ENCODE measurements around the gene ATP6V1B1.
"Not testable (repeated sequence)": the region's sequence is repeated elsewhere in the genome, so short reads cannot be mapped to it uniquely, and the experiment has no call there.

Gene ATP6V1B1

GRCh38 chr2:70994699-70995425, 59.2 kb downstream of the ATP6V1B1 start, which contains the start of gene TEX261:
TEX261 (minus strand) TSS chr2:70994873; CDS start chr2:70994757, 116 bp downstream.
- peaks cover 26% of the 10 kb centered on the region for H3K36me3 ChIP-seq (ENCODE audit: insufficient read depth, insufficient read length, low read length)
- H3K4me3 ChIP-seq (ENCODE audit: insufficient read length, low read depth), result peak within 1 kb of the TSS; percentile 88
- H3K4me1 ChIP-seq (ENCODE audit: insufficient read depth, insufficient read length), result no peaks in the 10 kb centered on the region
- no peaks in the 10 kb centered on the region for H3K9me3 ChIP-seq (ENCODE audit: insufficient read depth, low read length)
- no peak for TF ChIP-seq ZNF274 (IDR thresholded peaks at IDR 0.05; ENCODE audit: low read depth, low read length)
- TF ChIP-seq YY1 (IDR thresholded peaks at IDR 0.05; ENCODE audit: insufficient read depth, insufficient read length), result no peak
- TF ChIP-seq SUZ12 (IDR thresholded peaks at IDR 0.05; ENCODE audit: extremely low read depth, insufficient read depth, insufficient read length), result no peak
- DNase-seq (ENCODE audit: low read depth, low spot score), result peak; percentile 84
- H3K27me3 ChIP-seq (ENCODE audit: insufficient read depth, insufficient read length), result no peaks in the 10 kb centered on the region
- H3K9ac ChIP-seq (ENCODE audit: insufficient read length, low read depth), result peak within 1 kb of the TSS; percentile 96

- Histone ChIP-seq H3K36me3 (ENCODE audit: insufficient read depth, insufficient read length, low read length) (peaks cover 21% of the 10 kb centered on the region), H3K4me1 (ENCODE audit: insufficient read depth, insufficient read length) (no peaks in the 10 kb centered on the region), H3K9ac (ENCODE audit: insufficient read length, low read depth) (peak overlapping the region; percentile 81), H3K27me3 (ENCODE audit: insufficient read depth, insufficient read length) (no peaks in the 10 kb centered on the region), H3K4me3 (ENCODE audit: insufficient read length, low read depth) (peak overlapping the region; percentile 62), H3K9me3 (ENCODE audit: insufficient read depth, low read length) (no peaks in the 10 kb centered on the region)
- DNase-seq (ENCODE audit: low read depth, low spot score), result no peak
- TF ChIP-seq ZNF274 (IDR thresholded peaks at IDR 0.05; ENCODE audit: low read depth, low read length) (no peak), SUZ12 (IDR thresholded peaks at IDR 0.05; ENCODE audit: extremely low read depth, insufficient read depth, insufficient read length) (no peak)
These were observed 59.7 kb downstream of the ATP6V1B1 start for GRCh38 chr2:70995426-70995729.

GRCh38 chr2:70998885-70999284, 63.2 kb downstream of the ATP6V1B1 start:
- H3K27me3 ChIP-seq (ENCODE audit: insufficient read depth, insufficient read length); DNase-seq (ENCODE audit: low read depth, low spot score); H3K9me3 ChIP-seq (ENCODE audit: insufficient read depth, low read length); H3K4me3 ChIP-seq (ENCODE audit: insufficient read length, low read depth); H3K36me3 ChIP-seq (ENCODE audit: insufficient read depth, insufficient read length, low read length); H3K9ac ChIP-seq (ENCODE audit: insufficient read length, low read depth); H3K4me1 ChIP-seq (ENCODE audit: insufficient read depth, insufficient read length): not testable (repeated sequence)

- Histone ChIP-seq H3K4me1 (ENCODE audit: insufficient read depth, insufficient read length) (peaks cover 8% of the 10 kb centered on the region), H3K4me3 (ENCODE audit: insufficient read length, low read depth) (no peak overlapping the region), H3K9ac (ENCODE audit: insufficient read length, low read depth) (no peak overlapping the region), H3K9me3 (ENCODE audit: insufficient read depth, low read length) (peaks cover 11% of the 10 kb centered on the region; the same call in 1 of the 2 replicates), H3K36me3 (ENCODE audit: insufficient read depth, insufficient read length, low read length) (no peaks in the 10 kb centered on the region), H3K27me3 (ENCODE audit: insufficient read depth, insufficient read length) (no peaks in the 10 kb centered on the region)
- DNase-seq (ENCODE audit: low read depth, low spot score), result no peak
- TF ChIP-seq SUZ12 (IDR thresholded peaks at IDR 0.05; ENCODE audit: extremely low read depth, insufficient read depth, insufficient read length), result no peak
- TF ChIP-seq YY1 (IDR thresholded peaks at IDR 0.05; ENCODE audit: insufficient read depth, insufficient read length), result no peak
- no peak for TF ChIP-seq ZNF274 (IDR thresholded peaks at IDR 0.05; ENCODE audit: low read depth, low read length)
These were observed 63.7 kb downstream of the ATP6V1B1 start for GRCh38 chr2:70999362-70999761.

GRCh38 chr2:70999931-71000330, 64.2 kb downstream of the ATP6V1B1 start:
- H3K9ac ChIP-seq (ENCODE audit: insufficient read length, low read depth); DNase-seq (ENCODE audit: low read depth, low spot score); H3K4me3 ChIP-seq (ENCODE audit: insufficient read length, low read depth): not testable (repeated sequence)

GRCh38 chr2:71000780-71001591, 65.3 kb downstream of the ATP6V1B1 start:
- Histone ChIP-seq H3K36me3 (ENCODE audit: insufficient read depth, insufficient read length, low read length) (no peaks in the 10 kb centered on the region), H3K4me1 (ENCODE audit: insufficient read depth, insufficient read length) (peaks cover 8% of the 10 kb centered on the region), H3K4me3 (ENCODE audit: insufficient read length, low read depth) (peak overlapping the region; percentile 3), H3K27me3 (ENCODE audit: insufficient read depth, insufficient read length) (no peaks in the 10 kb centered on the region), H3K9me3 (ENCODE audit: insufficient read depth, low read length) (peaks cover 11% of the 10 kb centered on the region; the same call in 1 of the 2 replicates), H3K9ac (ENCODE audit: insufficient read length, low read depth) (peak overlapping the region; percentile 16)
- DNase-seq (ENCODE audit: low read depth, low spot score), result peak; percentile 58
- no peak for TF ChIP-seq YY1 (IDR thresholded peaks at IDR 0.05; ENCODE audit: insufficient read depth, insufficient read length)
- TF ChIP-seq SUZ12 (IDR thresholded peaks at IDR 0.05; ENCODE audit: extremely low read depth, insufficient read depth, insufficient read length), result no peak
- TF ChIP-seq ZNF274 (IDR thresholded peaks at IDR 0.05; ENCODE audit: low read depth, low read length), result no peak

More at GRCh38 chr2:70999931-71000330, 64.2 kb downstream of the ATP6V1B1 start:
- H3K36me3 ChIP-seq (ENCODE audit: insufficient read depth, insufficient read length, low read length); H3K27me3 ChIP-seq (ENCODE audit: insufficient read depth, insufficient read length); H3K4me1 ChIP-seq (ENCODE audit: insufficient read depth, insufficient read length): not testable (repeated sequence)
- peaks cover 11% of the 10 kb centered on the region; the same call in 1 of the 2 replicates for H3K9me3 ChIP-seq (ENCODE audit: insufficient read depth, low read length)

- Histone ChIP-seq H3K9ac (ENCODE audit: insufficient read length, low read depth) (peak overlapping the region; percentile 64), H3K36me3 (ENCODE audit: insufficient read depth, insufficient read length, low read length) (no peaks in the 10 kb centered on the region), H3K9me3 (ENCODE audit: insufficient read depth, low read length) (peaks cover 11% of the 10 kb centered on the region; the same call in 1 of the 2 replicates), H3K4me1 (ENCODE audit: insufficient read depth, insufficient read length) (peaks cover 8% of the 10 kb centered on the region), H3K4me3 (ENCODE audit: insufficient read length, low read depth) (no peak overlapping the region), H3K27me3 (ENCODE audit: insufficient read depth, insufficient read length) (no peaks in the 10 kb centered on the region)
- TF ChIP-seq YY1 (IDR thresholded peaks at IDR 0.05; ENCODE audit: insufficient read depth, insufficient read length) (no peak), ZNF274 (IDR thresholded peaks at IDR 0.05; ENCODE audit: low read depth, low read length) (no peak), SUZ12 (IDR thresholded peaks at IDR 0.05; ENCODE audit: extremely low read depth, insufficient read depth, insufficient read length) (no peak)
- no peak for DNase-seq (ENCODE audit: low read depth, low spot score)
These were observed 65.9 kb downstream of the ATP6V1B1 start for GRCh38 chr2:71001592-71001927.
